Fibroblast of the conjunctiva (primary cell): Measurements from ENCODE around the gene TOGARAM2.

Experiments
- DNase-seq: peaks from one replicate; pipeline ENCODE4 v3.0.0-alpha.2; 2010; ENCODE audit warnings: low read depth

TOGARAM2 gene

DNA sequence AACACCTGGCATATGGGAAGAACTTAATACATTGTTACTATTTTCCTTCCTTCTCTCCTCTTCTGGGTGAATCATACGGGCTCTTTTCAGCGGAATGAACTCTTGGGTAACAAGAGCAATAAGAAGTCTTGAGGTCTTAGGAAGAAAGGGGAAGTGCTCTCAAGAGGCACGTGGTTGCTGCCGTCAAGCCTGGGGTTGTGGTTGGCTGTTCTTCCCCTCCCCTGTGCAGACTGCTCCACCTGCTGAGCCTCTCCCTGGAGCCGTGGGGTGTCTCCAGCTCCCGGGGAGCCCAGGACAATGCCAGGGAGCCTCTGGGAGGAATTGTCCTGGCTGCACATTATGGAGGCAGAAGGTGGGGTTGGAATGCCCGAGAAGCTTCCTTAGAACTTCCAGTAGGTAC lies 19.4 kb downstream of the TOGARAM2 start:
- no peak for DNase-seq

DNA sequence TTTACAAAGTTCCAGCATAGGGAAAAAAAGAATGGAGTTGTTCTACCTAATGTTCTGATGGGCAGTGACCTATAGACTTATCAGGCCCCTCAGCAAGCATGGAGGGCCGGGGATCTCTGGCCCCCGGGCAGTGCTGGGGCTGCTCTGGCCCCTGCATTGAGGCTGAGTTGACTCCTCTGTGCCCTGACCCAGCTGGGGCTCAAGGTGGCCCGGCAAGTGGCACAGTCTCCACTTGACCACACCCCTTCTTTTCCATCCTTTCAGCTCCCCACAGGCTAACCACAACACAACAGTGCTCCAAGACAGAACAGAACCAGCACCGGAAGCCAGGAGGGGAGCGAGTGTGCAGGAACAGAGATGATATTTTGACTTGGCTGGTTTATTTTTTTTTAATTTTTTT lies 19.9 kb downstream of the TOGARAM2 start:
- DNase-seq = no peak

DNA sequence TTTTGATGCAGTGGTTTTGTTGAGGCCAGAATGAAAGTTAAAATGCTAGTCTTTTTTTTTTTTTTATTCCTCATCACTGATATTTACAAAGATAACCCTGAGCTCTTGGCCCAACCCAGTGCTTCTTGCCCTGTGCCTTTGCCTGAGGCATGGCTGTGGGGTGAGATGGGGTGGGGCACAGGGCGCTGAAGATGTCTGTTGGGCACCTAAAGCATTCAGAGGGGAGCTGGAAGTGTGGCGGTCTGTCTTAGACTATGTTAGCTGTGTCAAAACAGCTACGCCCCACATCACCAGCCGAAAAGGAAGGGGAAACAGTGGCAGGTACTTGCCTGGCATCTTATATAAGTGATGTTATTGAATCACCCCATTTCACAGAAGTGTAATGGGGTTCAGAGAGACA lies 20.7 kb downstream of the TOGARAM2 start:
- DNase-seq = no peak

DNA sequence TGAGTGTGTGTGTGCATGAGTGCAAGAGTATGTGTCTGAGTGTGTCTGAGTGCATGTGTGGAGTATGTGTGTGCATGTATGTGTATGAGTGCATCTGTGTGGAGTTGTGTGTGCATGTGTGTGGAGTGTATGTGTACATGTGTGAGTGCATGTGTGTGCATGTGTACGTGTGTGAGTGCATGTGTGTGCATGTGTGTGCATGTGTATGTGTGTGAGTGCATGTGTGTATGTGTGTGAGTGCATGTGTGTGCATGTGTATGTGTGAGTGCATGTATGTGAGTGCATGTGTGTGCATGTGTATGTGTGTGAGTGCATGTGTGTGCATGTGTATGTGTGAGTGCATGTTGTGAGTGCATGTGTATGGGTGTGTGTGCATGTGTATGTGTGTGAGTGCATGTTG lies 23.7 kb downstream of the TOGARAM2 start:
- no peak for DNase-seq

DNA sequence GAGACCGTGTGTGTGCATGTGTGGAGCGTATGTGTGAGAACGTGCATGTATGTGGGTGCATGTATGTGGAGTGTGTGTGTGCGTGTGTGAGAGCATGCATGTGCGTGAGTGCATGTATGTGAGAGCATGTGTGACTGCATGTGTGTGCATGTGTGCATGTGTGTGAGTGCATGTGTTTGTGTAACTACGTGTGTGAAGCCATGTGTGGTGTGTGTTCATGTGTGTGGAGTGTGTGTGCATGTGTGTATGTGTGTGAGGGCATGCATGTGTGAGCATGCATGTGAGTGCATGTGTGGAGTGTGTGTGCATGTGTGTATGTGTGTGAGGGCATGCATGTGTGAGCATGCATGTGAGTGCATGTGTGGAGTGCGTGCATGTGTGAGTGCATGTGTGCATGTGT lies 24.2 kb downstream of the TOGARAM2 start:
- no peak for DNase-seq

DNA sequence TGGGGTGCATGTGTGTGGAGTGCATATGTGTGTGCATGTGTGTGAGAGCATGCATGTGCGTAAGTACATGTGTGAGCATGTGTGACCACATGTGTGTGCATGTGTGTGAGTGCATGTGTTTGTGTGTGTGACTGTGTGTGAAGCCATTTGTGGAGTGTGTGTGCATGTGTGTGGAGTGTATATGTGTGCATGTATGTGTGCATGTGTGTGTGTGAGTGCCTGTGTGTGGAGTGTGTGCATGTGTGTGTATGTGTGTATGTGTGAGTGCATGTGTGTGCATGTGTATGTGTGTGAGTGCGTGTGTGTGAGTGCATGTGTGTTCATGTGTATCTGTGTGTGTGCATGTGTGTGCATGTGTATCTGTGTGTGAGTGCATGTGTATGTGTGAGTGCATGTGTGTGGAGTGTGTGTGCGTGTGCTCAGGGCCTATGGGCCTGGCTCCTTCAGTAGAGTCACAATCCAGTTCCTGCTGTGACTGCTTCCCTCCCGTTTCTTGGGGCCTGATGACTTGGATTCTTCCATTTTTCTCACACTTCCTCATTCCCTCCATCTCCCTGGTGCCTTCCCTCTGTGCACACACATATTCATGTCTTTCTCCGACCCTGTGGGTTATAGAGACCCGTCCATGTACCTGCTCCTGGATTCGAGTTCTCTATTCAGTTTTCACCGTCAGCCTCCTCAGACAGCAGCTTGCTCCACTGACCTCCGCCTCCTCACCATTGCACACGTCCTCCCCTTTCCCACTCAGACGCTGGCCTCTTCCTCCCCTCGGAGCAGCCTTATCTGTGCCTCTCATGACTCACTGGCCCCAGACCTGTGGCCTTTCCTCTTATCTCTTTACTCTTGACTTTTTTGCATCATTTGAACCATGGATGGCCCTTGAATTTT lies 25.2 kb downstream of the TOGARAM2 start:
- DNase-seq = no peak

DNA sequence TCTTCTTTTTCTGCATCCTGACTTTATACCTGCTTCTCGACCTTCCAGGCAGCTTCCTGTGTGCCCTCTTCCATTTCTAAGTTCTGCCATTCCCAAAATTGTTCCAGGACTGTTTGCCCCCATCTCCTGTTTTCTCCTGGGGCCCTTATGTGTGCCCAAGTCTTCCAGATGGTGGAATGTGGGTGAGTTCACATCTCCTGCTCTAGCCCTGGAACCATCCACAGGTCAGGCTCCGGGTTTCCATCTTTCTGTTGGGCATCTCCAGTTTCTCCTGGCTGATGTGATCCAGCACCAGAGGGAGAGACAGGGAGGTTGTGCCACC lies 25.8 kb downstream of the TOGARAM2 start:
- no peak for DNase-seq

DNA sequence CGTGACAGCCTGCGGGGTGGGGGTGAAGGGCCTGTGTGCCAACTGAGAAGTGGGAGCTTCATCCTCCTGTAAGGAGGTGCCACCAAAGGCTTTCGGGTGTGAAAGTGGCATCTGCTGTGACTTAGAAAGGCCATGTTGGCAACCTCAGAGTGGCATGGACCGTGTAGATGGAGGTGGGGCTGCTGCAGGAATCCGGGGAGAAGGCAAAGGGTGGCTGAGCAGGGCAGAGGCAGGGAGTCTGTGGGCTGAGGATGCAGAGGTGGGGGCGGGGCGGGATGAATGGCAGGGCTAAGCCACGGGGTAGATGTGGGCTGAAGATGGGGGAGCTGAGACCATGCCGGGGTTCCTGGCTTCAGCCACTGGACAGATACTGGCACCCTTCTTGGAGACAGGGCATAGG lies 28.2 kb downstream of the TOGARAM2 start:
- no peak for DNase-seq

DNA sequence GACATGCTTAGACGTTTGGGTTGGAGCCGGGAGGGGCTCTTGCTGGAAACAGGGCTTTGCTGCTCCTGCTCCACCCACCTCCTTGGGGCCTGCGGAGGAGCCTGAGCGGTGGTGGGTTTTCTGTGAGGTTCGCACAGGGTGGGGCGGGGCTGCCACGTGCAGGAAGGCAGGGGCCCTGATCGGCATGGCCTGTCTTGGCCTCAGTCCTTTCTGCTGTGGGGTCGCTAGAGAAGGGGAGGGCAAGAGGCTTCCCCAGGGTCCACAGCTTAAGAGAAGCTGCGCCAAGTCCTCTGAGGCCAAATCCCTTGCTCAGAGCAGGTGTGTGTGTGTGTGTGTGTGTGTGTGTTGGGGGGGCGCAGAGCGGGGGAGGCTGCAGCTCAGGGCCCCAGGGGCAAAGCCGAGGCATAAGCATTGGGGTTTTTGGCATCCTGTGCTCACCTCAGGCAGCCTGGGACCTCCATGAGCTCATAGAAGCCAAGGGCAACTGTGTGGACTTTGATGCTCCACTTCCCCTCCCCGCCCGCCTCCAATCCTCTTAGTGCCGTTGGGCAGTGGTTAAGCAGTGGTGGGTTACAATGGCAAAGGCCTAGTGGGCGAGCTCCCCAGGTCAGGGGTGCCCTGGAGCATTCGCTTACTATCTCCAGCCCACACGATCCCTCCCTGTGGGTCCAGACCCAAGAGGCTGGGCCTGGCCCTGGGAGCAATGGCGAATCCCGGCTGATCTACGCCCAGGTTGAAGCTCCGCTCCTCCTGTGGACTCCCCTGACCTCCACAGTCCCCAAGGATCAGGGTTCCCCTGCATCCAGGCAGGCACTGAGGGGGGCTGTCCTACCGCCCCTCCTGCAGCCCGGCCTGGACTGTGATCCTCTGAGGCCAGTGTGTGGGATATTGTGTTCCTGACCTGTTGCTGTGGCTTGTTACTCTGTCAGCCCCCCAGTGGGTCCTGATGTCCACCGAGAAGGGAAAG lies 28.9 kb downstream of the TOGARAM2 start:
- DNase-seq = no peak

DNA sequence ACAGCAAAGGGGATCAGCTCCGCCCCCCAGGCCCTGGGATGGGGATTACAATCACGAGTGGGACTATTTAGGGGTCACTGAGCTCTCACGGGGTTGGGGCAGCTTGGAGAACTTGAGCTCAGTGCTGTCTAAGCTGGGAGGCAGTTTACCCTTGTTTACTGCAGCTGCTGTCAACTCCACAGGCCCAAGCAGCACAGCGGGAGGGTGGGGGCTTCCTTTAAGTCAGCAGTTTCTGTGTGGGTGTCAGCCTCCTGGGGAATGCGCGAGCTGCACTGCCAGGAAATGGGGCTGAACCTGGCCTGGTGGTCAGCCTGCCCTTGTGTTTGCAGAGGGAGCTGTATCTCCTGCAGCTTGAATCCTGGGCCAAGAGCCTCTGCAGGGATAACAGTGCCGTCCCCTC lies 29.8 kb downstream of the TOGARAM2 start:
- no peak for DNase-seq

DNA sequence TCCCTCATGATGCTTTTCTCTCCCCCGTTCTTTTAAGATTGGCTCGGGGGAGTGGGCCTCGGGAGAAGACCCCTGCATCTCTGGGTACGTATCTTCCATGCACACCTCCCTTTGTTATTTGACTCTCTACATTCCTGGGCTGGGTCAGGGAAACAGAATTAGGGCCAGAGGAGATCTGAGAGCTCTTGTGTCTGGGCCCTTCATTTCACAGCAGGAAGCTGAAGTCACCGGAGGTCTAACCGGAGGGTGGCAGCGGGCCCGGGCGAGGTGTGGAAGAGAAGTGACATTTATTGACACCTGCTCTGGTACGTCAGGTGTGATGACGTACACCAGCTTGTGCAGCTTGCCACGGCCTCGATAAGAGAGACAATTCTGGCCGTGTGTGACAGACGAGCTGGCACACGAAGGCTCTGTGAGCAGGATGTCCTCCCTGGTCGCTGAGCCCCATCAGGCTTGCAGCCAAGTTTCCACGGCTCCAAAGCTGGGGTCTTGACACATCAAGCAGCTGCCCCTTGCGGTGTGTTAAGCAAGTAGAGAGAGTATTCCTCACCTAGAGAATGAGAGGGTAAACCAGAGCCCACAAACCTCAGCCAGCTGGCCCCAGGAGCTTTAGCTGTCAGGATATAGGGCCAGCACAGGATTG lies 30.4 kb downstream of the TOGARAM2 start:
- no peak for DNase-seq

DNA sequence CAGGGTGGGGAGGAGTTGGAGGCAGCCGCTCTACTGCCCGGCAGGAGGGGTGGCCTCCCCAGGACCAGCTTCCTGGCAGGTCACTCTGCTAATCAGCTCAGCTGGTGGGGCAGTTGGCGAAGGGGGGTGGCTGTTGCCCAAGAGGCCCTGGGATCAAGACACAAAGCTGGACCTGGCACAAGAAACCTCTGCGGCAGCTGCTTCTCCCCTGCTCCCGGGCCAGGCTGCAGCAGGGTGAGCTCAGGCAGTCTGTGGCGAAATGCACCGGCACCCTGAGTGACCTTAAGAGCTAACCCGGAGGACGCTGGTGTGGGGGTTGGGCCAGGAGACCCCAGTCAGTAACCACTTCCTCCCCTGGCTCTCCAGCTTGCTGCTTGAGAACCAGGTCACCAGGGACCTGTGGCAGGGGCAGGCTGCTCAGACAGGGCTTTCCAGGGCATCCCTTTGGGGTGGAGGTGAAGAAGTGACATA lies 31.1 kb downstream of the TOGARAM2 start:
- no peak for DNase-seq

DNA sequence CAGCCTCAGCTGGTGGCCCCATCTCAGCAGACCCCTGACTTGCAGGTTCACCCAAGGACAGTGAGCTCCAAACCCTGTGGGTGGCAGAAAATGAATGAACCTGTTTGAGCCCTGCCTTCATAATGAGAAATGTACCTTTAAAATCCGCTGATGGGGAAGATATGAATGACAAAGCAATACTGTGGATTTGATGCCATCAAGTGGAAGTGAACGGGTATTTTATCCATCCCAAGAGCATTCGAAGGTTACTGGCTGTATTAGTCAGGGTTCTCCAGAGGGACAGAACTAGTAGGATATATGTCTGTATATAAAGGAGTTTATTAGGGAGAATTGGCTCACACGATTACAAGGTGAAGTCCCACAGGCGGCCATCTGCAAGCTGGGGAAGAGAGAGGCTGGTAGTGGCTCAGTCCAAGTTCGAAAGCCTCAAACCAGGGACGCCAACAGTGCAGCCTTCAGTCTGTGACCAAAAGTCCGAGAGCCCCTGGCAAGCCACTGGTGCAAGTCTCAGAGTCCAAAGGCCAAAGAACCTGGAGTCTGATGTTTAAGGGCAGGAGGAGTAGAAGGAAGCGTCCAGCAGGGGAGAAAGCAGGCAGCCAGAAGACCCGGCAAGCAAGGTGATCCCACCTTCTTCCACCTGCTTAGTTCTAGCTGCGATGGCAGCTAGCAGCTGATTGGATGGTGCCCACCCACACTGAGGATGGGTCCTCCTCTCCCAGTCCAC lies 32.1 kb downstream of the TOGARAM2 start:
- no peak for DNase-seq

DNA sequence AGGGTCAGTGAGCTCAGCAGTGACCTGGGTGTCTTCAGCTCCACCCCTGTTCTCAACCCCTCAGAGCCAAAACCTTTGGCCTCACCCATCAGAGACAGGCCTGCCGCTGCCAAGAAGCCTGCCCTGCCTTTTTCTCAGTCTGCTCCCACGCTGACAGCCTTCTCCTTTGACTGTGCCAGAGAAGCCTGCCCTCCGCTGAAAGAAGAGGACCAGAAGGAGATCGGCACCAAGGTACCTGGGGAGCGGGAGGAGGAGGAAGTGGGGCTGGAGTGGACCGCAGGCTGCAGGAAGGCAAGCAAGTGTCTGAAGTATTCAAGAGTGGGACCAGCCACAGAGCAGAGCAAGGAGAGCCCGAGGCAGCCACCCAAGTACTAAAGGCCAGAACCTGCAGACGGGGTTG lies 33.2 kb downstream of the TOGARAM2 start:
- DNase-seq = no peak

DNA sequence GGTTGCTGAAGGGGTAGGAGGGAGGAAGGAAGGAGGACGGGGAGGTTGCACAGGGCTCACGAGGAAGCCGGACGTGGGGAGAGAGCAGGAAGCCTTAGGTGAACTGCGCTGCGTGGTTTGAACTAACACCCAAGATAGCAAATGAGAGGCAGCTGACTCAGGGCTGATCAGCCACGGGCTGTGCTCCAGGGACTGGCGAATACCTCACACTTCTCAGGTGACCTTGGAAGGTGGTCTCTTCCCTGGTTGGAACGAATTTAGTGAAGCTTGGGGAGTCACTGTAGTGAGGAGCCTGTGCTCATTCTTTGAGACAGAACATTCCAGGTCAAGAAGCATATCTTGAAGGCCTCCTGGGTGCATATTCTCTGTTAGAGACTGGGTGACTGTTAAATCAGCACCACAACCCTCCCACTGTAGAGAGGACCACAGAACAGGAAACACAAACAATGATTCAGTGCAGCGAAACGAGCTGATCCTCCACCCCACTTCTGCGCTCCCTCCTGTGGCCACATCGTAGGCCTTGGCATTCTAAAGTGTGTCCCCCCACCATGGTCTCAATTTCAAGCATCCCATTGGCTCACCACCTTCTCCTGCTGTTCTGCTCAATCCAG lies 33.8 kb downstream of the TOGARAM2 start:
- no peak for DNase-seq

DNA sequence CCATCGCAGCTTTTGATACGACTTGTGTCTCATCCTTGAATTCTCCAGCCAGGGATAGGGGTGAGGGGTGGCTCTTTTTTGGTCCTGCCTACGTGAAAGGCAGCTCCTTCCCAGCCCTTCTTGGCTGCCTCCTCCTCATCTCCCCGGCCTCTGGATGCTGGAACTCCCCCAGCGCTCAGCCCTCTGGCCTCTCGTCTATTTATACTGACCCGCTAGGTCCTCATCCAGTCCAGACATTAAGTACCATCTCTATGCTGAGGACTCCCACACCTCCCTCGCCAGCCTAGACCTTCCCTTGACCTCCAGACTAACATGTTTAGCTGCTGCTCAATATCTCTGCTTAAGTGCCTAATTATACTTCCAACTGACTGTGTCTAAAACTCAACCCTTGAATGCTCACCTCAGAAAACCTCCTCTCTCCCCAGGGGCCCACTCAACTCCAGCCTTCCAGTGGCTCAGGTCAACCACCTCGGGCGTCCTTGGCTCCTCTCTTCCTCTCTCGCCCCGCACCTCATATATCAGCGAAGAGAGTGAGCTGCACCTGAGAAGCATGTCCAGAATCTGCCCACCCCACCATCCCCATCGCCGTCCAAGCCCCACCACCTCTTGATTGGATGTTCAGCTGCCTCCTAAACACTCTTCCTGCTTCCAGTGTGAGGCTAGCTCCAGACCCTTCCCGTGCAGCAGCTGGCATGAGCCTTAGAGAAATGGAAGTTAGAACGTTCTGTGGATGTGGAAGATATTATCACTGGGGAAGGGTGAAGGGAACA lies 34.8 kb downstream of the TOGARAM2 start:
- no peak for DNase-seq

DNA sequence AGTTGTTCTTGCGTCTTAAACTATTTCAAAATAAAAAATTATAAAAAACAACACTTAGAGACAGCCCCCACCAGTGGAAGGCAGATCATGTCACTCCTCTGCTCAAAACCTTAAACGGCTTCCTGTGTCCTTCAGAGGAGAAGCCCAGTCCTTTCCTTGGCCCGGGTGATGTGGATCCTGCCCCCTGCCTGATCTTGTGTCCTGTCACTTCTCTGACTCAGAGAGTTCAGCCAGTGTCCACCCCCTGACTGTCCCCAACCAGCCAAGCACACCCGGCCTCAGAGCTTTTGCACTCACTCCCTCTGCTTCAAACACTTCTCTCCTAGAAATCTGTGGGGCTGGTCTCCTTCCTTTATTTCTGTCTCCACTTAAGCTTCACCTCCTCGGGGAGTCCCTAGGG lies 35.4 kb downstream of the TOGARAM2 start:
- no peak for DNase-seq

DNA sequence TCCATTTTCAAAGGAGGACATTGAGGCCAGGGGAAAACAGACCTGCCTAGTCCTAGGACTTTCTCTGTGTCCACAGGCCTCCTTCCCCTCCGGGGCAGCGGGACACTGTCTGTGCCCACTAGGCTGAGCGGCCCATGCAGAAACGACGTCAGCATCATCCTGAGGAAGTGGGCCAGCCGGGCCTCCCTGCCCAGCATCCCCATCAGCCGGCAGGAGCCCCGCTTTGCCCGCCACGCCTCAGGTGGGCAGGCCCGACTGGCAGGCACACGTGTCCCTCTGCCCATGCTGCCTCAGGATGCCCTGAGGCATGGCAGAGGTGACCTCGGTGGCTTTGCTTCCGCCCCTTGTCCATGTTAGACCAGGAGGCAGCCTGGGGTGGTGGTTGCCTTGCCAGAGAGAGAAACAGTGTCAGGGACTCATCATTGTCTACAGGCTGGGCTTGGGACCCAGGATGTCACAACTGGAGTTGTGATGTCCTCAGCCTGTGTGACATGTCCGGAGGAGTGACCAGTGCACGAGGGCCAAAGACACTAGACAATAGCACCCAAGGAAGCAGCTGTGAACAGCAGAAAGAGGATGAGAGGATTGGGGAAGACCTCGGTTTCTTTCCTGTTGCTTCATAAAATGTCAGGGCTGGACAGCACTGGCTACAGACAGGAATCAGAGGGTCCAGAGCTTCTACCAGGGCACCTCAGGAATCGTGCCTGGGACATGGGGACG lies 36.8 kb downstream of the TOGARAM2 start:
- DNase-seq = no peak

DNA sequence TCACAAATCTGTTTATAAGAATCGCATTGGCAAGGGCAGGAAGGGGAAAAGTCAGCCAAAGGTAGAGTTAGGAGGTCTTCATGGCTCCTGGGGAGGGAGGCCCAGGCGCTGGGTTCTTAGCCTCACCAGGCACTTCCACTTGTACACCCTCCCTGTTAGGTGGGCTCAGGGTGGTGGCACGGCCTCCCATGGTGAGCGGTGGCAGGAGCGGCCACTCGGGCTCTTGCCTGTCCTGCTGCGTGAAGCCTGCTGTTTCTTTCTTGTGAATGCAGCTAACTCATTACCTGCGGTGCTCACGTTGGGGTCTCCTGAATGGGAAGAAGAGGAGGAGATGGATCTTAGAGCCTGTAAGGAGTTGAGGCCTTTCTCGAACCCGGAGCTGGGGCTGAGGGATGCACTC lies 40.8 kb downstream of the TOGARAM2 start:
- no peak for DNase-seq

DNA sequence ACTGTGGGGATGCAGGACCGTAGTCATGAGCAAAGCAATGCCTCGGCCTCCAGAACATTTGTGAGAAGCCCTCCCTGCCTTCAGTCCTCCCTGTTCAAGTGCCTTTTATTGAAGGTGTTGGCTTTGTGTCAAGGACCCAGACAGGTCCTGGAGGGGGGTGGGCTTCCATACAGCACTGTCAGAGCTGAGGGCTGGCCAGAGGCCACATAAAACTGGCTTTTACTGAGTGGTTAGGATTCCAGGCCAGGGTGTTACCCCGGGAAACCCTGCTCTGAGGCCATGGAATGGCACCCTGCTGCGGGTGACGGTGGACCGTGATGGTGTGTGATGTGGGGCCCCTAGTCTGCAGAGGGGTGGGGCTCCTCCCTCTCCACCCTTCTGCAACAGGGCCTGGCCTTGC lies 41.6 kb downstream of the TOGARAM2 start:
- no peak for DNase-seq
